HG03039 (cell line): ENCODE measurements around the gene ASCL2.

ENCODE experiments used
- ATAC-seq: cut with Tn5 transposase; IDR thresholded peaks from one replicate; pipeline ENCODE4 v1.9.1; 2021; ENCODE audit warnings: mild to moderate bottlenecking, moderate library complexity; ENCODE audit not compliant: unreplicated experiment

Gene ASCL2

GRCh38 chr11:2275334-2276279, 5.2 kb upstream of the ASCL2 start:
- no peak for ATAC-seq

- no peak for ATAC-seq
Observed at GRCh38 chr11:2273771-2274170, 3.4 kb upstream of the ASCL2 start.

GRCh38 chr11:2273311-2273710, 2.9 kb upstream of the ASCL2 start:
- no peak for ATAC-seq

- ATAC-seq = no peak
Observed at GRCh38 chr11:2272946-2273280, 2.5 kb upstream of the ASCL2 start.

- no peak for ATAC-seq
Observed at GRCh38 chr11:2272228-2272945, 2.0 kb upstream of the ASCL2 start.

- ATAC-seq = no peak
Observed at GRCh38 chr11:2271327-2272227, 1.2 kb upstream of the ASCL2 start.

- no peak for ATAC-seq
Observed at GRCh38 chr11:2271077-2271326, 614 bp upstream of the ASCL2 start.

GRCh38 chr11:2269601-2270321, 627 bp downstream of the ASCL2 start:
- ATAC-seq = no peak

GRCh38 chr11:2268729-2269600, 1.4 kb downstream of the ASCL2 start:
- ATAC-seq = no peak

GRCh38 chr11:2267851-2268728, 2.3 kb downstream of the ASCL2 start:
- ATAC-seq = no peak

GRCh38 chr11:2267306-2267850, 3.0 kb downstream of the ASCL2 start:
- ATAC-seq = no peak

- no peak for ATAC-seq
Observed at GRCh38 chr11:2266586-2267305, 3.6 kb downstream of the ASCL2 start.

GRCh38 chr11:2265854-2266585, 4.4 kb downstream of the ASCL2 start:
- ATAC-seq = no peak

- ATAC-seq = no peak
Observed at GRCh38 chr11:2265396-2265795, 5.0 kb downstream of the ASCL2 start.

- ATAC-seq = no peak
Observed at GRCh38 chr11:2264366-2265053, 5.9 kb downstream of the ASCL2 start.

- no peak for ATAC-seq
Observed at GRCh38 chr11:2263724-2264360, 6.5 kb downstream of the ASCL2 start.
